ENCODE data around the gene SLC26A3.

SLC26A3 gene

DNA sequence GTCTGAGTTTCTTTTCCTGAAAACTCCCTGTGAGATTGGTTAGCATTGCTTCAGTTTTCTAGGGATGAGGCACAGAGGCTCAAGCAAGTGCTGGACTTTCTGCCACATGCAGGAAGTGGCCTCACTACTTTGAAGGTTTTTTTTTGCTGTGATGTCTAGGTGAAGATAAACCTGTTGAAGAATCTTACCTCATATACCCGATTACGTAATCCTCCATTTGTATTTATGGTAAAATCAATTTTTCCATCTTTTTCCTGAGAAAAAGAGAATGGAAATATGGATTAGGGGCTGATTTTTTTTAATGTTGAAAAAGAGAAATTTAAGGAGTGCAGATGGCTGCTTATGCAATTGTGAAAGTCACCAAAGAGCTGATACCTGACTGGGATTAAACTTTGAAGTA, 35.6 kb downstream of the SLC26A3 start:
- no peaks in the 10 kb centered on the region for H3K9me3 ChIP-seq (ENCODE audit: control extremely low read depth in 1 of 5, control insufficient read depth in 4 of 5, insufficient read depth in 2 of 5, low read depth in 1 of 5, low read length in 4 of 5)
- POLR2A ChIA-PET, result no interaction called here
- no peak for DNase-seq
- no peaks in the 10 kb centered on the region for H3K4me1 ChIP-seq (ENCODE audit: control extremely low read depth in 1 of 4, control insufficient read depth in 4 of 4, insufficient read depth in 4 of 4, low read length in 3 of 4)
- H3K36me3 ChIP-seq (ENCODE audit: control insufficient read depth in 4 of 4, insufficient read depth in 4 of 4, low read length in 3 of 4), result no peaks in the 10 kb centered on the region
- no peak overlapping the region for H3K4me3 ChIP-seq (ENCODE audit: control insufficient read depth in 1 of 7, extremely low read depth in 1 of 7, insufficient read depth in 4 of 7, low read depth in 2 of 7, low read length in 6 of 7)
- no peak overlapping the region for H3K27ac ChIP-seq (ENCODE audit: insufficient read depth in 1 of 2, low read depth in 1 of 2, low read length in 2 of 2, poor library complexity in 1 of 2, severe bottlenecking in 2 of 2)
- CTCF ChIA-PET, result interaction anchor here (1.2 kb wide), 1 partner anchor 305 kb away, joined by 4 read pairs; no protein-coding TSS in a partner anchor
- no peaks in the 10 kb centered on the region for H3K27me3 ChIP-seq (replicated peaks in 2 of 5; ENCODE audit: control insufficient read depth in 4 of 5, insufficient read depth in 5 of 5, low read length in 4 of 5)
- no CpG with 5 or more reads among the region's 2 CpGs for WGBS (ENCODE audit: insufficient coverage)

DNA sequence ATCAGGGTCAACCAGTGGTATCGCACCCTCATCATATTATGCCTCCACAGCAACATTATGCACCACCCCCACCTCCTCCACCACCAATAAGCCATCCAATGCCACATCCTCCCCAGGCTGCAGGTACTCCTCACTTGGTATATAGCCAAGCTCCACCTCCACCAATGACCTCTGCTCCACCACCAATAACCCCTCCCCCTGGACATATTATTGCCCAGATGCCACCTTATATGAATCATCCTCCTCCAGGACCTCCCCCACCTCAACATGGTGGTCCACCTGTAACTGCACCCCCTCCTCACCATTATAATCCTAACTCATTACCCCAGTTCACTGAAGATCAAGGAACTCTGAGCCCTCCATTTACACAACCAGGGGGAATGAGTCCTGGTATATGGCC, 44.4 kb downstream of the SLC26A3 start:
- no peak for DNase-seq
- H3K4me3 ChIP-seq (ENCODE audit: control insufficient read depth in 1 of 7, extremely low read depth in 1 of 7, insufficient read depth in 4 of 7, low read depth in 2 of 7, low read length in 6 of 7), result no peak overlapping the region
- no peaks in the 10 kb centered on the region for H3K4me1 ChIP-seq (ENCODE audit: control extremely low read depth in 1 of 4, control insufficient read depth in 4 of 4, insufficient read depth in 4 of 4, low read length in 3 of 4)
- 100% methylated on average over 1 of the region's 1 CpG for WGBS (ENCODE audit: insufficient coverage)
- ChIA-PET POLR2A (interaction anchor here (0.6 kb wide), 1 partner anchor 16 kb away, joined by 3 read pairs; no protein-coding TSS in a partner anchor), CTCF (no interaction called here)
- no peaks in the 10 kb centered on the region for H3K9me3 ChIP-seq (ENCODE audit: control extremely low read depth in 1 of 5, control insufficient read depth in 4 of 5, insufficient read depth in 2 of 5, low read depth in 1 of 5, low read length in 4 of 5)
- peaks cover 22 to 56% (median 39%) of the 10 kb centered on the region in 4 experiments for H3K36me3 ChIP-seq (ENCODE audit: control insufficient read depth in 4 of 4, insufficient read depth in 4 of 4, low read length in 3 of 4)
- no peaks in the 10 kb centered on the region for H3K27me3 ChIP-seq (replicated peaks in 2 of 5; ENCODE audit: control insufficient read depth in 4 of 5, insufficient read depth in 5 of 5, low read length in 4 of 5)
- no peak overlapping the region for H3K27ac ChIP-seq (ENCODE audit: insufficient read depth in 1 of 2, low read depth in 1 of 2, low read length in 2 of 2, poor library complexity in 1 of 2, severe bottlenecking in 2 of 2)

DNA sequence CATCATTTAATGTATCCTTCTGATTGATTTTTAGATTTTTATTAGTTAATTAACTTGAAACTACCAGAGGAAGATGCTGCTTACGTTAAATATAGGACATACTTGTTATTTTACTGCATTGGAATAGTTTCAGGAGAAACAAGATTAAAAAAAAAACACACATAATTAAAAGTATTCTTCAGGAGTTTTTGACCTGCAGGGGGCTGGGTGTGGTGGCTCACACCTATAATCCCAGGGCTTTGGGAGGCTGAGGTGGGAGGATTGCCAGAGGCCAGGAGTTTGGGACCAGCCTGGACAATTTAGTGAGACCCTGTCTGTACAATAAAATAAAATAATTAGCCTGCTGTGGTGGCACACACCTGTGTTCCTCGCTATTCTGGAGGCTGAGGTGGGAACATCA, 48.4 kb downstream of the SLC26A3 start:
- H3K4me1 ChIP-seq (ENCODE audit: control extremely low read depth in 1 of 4, control insufficient read depth in 4 of 4, insufficient read depth in 4 of 4, low read length in 3 of 4), result no peaks in the 10 kb centered on the region
- DNase-seq, result no peak
- no peak overlapping the region for H3K27ac ChIP-seq (ENCODE audit: insufficient read depth in 1 of 2, low read depth in 1 of 2, low read length in 2 of 2, poor library complexity in 1 of 2, severe bottlenecking in 2 of 2)
- no peak overlapping the region for H3K4me3 ChIP-seq (ENCODE audit: control insufficient read depth in 1 of 7, extremely low read depth in 1 of 7, insufficient read depth in 4 of 7, low read depth in 2 of 7, low read length in 6 of 7)
- WGBS (ENCODE audit: insufficient coverage), result 100% methylated on average over 1 of the region's 2 CpGs
- H3K27me3 ChIP-seq (replicated peaks in 2 of 5; ENCODE audit: control insufficient read depth in 4 of 5, insufficient read depth in 5 of 5, low read length in 4 of 5), result no peaks in the 10 kb centered on the region
- POLR2A ChIA-PET, result no interaction called here
- H3K9me3 ChIP-seq (ENCODE audit: control extremely low read depth in 1 of 5, control insufficient read depth in 4 of 5, insufficient read depth in 2 of 5, low read depth in 1 of 5, low read length in 4 of 5), result no peaks in the 10 kb centered on the region
- CTCF ChIA-PET, result interaction anchor here (1.1 to 1.9 kb wide), 3 partner anchors 9 to 122 kb away, joined by 3 to 10 read pairs (median 3); no protein-coding TSS in a partner anchor
- peaks cover 26 to 83% (median 51%) of the 10 kb centered on the region in 4 experiments for H3K36me3 ChIP-seq (ENCODE audit: control insufficient read depth in 4 of 4, insufficient read depth in 4 of 4, low read length in 3 of 4)

DNA sequence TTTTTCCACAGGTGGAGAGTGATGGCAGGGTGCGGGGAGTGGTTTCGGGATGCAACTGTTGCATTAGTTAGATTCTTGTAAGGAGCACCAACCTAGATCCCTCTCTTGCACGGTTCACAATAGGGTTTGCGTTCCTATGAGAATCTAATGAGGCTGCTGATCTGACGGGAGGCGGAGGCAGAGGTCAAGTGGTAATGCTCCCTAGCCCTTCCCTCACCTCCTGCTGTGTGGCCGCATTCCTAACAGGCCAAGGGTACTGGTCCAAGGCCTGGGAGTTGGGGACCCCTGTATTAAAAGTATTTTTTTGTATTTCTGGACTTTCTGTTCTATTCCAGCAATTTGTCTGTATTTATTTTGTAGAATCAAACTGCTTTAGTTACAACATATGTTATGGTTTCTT, 51.9 kb downstream of the SLC26A3 start:
- Histone ChIP-seq H3K4me1 (ENCODE audit: control extremely low read depth in 1 of 4, control insufficient read depth in 4 of 4, insufficient read depth in 4 of 4, low read length in 3 of 4) (peaks cover under 1 to 6% (median 2%) of the 10 kb centered on the region in 4 experiments), H3K27me3 (replicated peaks in 2 of 5; ENCODE audit: control insufficient read depth in 4 of 5, insufficient read depth in 5 of 5, low read length in 4 of 5) (no peaks in the 10 kb centered on the region), H3K27ac (ENCODE audit: insufficient read depth in 1 of 2, low read depth in 1 of 2, low read length in 2 of 2, poor library complexity in 1 of 2, severe bottlenecking in 2 of 2) (no peak overlapping the region), H3K4me3 (ENCODE audit: control insufficient read depth in 1 of 7, extremely low read depth in 1 of 7, insufficient read depth in 4 of 7, low read depth in 2 of 7, low read length in 6 of 7) (no peak overlapping the region), H3K9me3 (ENCODE audit: control extremely low read depth in 1 of 5, control insufficient read depth in 4 of 5, insufficient read depth in 2 of 5, low read depth in 1 of 5, low read length in 4 of 5) (no peaks in the 10 kb centered on the region), H3K36me3 (ENCODE audit: control insufficient read depth in 4 of 4, insufficient read depth in 4 of 4, low read length in 3 of 4) (peaks cover 14 to 60% (median 38%) of the 10 kb centered on the region in 4 experiments)
- POLR2A ChIA-PET, result no interaction called here
- CTCF ChIA-PET, result no interaction called here
- WGBS (ENCODE audit: insufficient coverage), result 98% methylated on average over 6 of the region's 7 CpGs
- no peak for DNase-seq

DNA sequence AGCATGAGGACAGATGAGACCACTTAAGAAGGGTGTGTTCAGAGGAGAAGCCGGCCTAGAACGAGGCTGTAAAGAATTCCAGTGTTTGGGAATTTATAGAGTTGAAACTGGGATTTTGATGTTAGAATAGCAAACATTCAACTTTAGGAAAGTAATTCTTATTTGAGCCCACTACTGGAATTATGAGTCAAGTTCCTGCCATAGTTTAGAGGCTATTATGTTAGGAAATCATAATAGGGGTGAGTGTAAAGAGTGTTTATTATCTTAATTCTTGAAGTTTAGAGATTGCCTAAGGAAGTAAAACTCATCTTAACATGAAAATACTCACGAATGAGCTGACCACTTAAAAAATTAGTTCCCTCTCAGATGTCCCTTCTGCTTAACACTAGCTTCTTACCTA, 57.0 kb downstream of the SLC26A3 start:
- no peak for DNase-seq
- Histone ChIP-seq H3K4me1 (ENCODE audit: control extremely low read depth in 1 of 4, control insufficient read depth in 4 of 4, insufficient read depth in 4 of 4, low read length in 3 of 4) (peaks cover 22 to 38% (median 30%) of the 10 kb centered on the region in 4 experiments), H3K4me3 (ENCODE audit: control insufficient read depth in 1 of 7, extremely low read depth in 1 of 7, insufficient read depth in 4 of 7, low read depth in 2 of 7, low read length in 6 of 7) (peak overlapping the region in 4 of 7 experiments; percentile 83 to 99 (median 96)), H3K27ac (ENCODE audit: insufficient read depth in 1 of 2, low read depth in 1 of 2, low read length in 2 of 2, poor library complexity in 1 of 2, severe bottlenecking in 2 of 2) (peak overlapping the region in 1 of 2 experiments; percentile 39), H3K9me3 (ENCODE audit: control extremely low read depth in 1 of 5, control insufficient read depth in 4 of 5, insufficient read depth in 2 of 5, low read depth in 1 of 5, low read length in 4 of 5) (no peaks in the 10 kb centered on the region), H3K36me3 (ENCODE audit: control insufficient read depth in 4 of 4, insufficient read depth in 4 of 4, low read length in 3 of 4) (peaks cover 7 to 16% (median 12%) of the 10 kb centered on the region in 4 experiments), H3K27me3 (replicated peaks in 2 of 5; ENCODE audit: control insufficient read depth in 4 of 5, insufficient read depth in 5 of 5, low read length in 4 of 5) (no peaks in the 10 kb centered on the region)
- WGBS (ENCODE audit: insufficient coverage), result 100% methylated on average over 2 of the region's 3 CpGs
- CTCF ChIA-PET, result interaction anchor here (0.9 to 11.9 kb wide), 3 partner anchors 10 to 131 kb away, joined by 3 to 148 read pairs (median 10); no protein-coding TSS in a partner anchor
- POLR2A ChIA-PET, result no interaction called here

DNA sequence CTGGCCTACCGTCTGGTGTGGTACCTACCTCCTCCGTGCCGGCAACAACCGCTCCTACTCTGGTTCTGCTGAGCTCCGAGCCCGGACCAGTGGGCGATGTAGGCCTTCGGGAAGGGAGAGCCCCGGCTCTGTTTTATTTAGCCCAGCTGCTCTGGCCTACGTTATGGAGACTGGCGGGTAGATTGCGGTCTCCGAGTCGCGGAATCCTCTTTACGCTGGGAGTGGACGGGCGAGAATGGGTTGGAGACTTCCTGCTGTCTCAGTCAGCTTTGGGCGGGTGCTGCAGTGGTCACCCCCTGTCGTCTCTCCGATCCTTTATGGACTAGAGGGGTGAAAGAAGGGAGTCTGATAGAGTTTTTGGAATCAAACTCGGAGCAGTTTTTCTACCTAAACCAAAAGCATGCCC, 58.7 kb downstream of the SLC26A3 start:
- no peaks in the 10 kb centered on the region for H3K9me3 ChIP-seq (ENCODE audit: control extremely low read depth in 1 of 5, control insufficient read depth in 4 of 5, insufficient read depth in 2 of 5, low read depth in 1 of 5, low read length in 4 of 5)
- peak overlapping the region; percentile 78 to 99 (median 94) for H3K4me3 ChIP-seq (ENCODE audit: control insufficient read depth in 1 of 7, extremely low read depth in 1 of 7, insufficient read depth in 4 of 7, low read depth in 2 of 7, low read length in 6 of 7)
- ChIA-PET POLR2A (interaction anchor here (0.6 to 2.5 kb wide), 4 partner anchors 91 to 335 kb away, joined by 3 to 14 read pairs (median 3); partner anchors contain the start of gene DLD), CTCF (interaction anchor here (1.3 to 11.9 kb wide), 5 partner anchors 11 to 281 kb away, joined by 4 to 148 read pairs (median 7); no protein-coding TSS in a partner anchor)
- H3K27me3 ChIP-seq (replicated peaks in 2 of 5; ENCODE audit: control insufficient read depth in 4 of 5, insufficient read depth in 5 of 5, low read length in 4 of 5), result no peaks in the 10 kb centered on the region
- DNase-seq, result no peak
- H3K36me3 ChIP-seq (ENCODE audit: control insufficient read depth in 4 of 4, insufficient read depth in 4 of 4, low read length in 3 of 4), result peaks cover 4 to 6% (median 5%) of the 10 kb centered on the region in 4 experiments
- peak overlapping the region; percentile 99 for H3K27ac ChIP-seq (ENCODE audit: insufficient read depth in 1 of 2, low read depth in 1 of 2, low read length in 2 of 2, poor library complexity in 1 of 2, severe bottlenecking in 2 of 2)
- H3K4me1 ChIP-seq (ENCODE audit: control extremely low read depth in 1 of 4, control insufficient read depth in 4 of 4, insufficient read depth in 4 of 4, low read length in 3 of 4), result peaks cover 22 to 38% (median 30%) of the 10 kb centered on the region in 4 experiments
- WGBS (ENCODE audit: insufficient coverage), result 0% methylated on average over 14 of the region's 22 CpGs

DNA sequence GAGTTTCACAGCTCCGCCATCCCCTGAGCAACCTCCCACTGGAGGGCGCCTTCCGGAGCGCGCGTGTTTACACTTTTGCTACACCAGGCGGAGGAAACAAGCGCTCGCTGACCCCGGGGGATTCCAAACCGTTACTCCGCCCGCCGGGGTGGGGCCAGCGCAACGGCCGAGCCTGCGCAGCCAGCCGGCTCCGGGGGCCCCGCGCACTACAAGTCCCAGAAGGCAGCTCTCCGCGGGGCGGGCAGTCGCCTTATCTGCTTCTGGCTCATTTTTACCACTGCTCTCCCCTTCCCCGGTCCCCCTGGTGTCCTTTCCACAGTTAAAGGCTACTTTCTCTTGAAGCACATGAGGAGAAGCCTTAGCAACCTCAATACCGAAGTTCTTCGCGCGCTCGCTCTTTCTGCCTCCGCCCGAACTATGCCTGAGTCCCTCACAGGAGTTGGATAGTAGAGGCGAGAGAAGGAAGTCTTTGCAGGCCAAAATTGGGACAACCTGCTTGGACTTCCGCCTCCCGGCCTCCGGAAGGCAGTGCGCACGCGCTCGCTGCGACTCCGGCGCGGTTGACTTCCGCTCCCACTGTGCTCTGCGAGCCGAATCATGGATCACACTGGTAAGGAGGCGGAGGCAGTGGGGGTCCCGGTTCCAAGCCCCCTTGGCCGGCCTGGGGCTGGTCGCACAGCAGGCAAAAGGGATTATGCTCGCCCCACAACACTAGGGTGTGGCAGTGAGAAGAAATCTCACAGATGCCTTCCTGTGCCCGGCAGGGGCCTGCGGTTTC, 59.3 kb downstream of the SLC26A3 start, which contains the start of gene CBLL1:
CBLL1 (plus strand) TSS at position 576 of the 778 bp plus-strand sequence; CDS start at position 598, 22 bp downstream.
- Histone ChIP-seq H3K9me3 (ENCODE audit: control extremely low read depth in 1 of 5, control insufficient read depth in 4 of 5, insufficient read depth in 2 of 5, low read depth in 1 of 5, low read length in 4 of 5) (no peaks in the 10 kb centered on the region), H3K4me3 (ENCODE audit: control insufficient read depth in 1 of 7, extremely low read depth in 1 of 7, insufficient read depth in 4 of 7, low read depth in 2 of 7, low read length in 6 of 7) (peak within 1 kb of the TSS; percentile 78 to 99 (median 94)), H3K27me3 (replicated peaks in 2 of 5; ENCODE audit: control insufficient read depth in 4 of 5, insufficient read depth in 5 of 5, low read length in 4 of 5) (no peaks in the 10 kb centered on the region), H3K4me1 (ENCODE audit: control extremely low read depth in 1 of 4, control insufficient read depth in 4 of 4, insufficient read depth in 4 of 4, low read length in 3 of 4) (peaks cover 22 to 38% (median 30%) of the 10 kb centered on the region in 4 experiments), H3K36me3 (ENCODE audit: control insufficient read depth in 4 of 4, insufficient read depth in 4 of 4, low read length in 3 of 4) (peaks cover 1 to 4% (median 2%) of the 10 kb centered on the region in 4 experiments), H3K27ac (ENCODE audit: insufficient read depth in 1 of 2, low read depth in 1 of 2, low read length in 2 of 2, poor library complexity in 1 of 2, severe bottlenecking in 2 of 2) (peak within 1 kb of the TSS; percentile 99)
- under 1% methylated on average over 56 of the region's 56 CpGs for WGBS (ENCODE audit: insufficient coverage)
- DNase-seq, result peak; percentile 96 to 98 (median 98)
- ChIA-PET POLR2A (interaction anchor here (0.5 to 2.5 kb wide), 12 partner anchors 9 to 335 kb away, joined by 3 to 14 read pairs (median 3); partner anchors contain the start of gene DLD), CTCF (interaction anchor here (0.7 to 11.9 kb wide), 13 partner anchors 8 to 280 kb away, joined by 3 to 148 read pairs (median 5); no protein-coding TSS in a partner anchor)
